IMR-90 (cell line): Measurements from ENCODE around the gene MPZL1. TPM values are rescaled to one million over a fixed set of nuclear protein-coding genes. Genes with fewer than 3 reads are reported as not detected.
A peak's percentile ranks its signal among the peaks of the same experiment; 100 is the strongest.

ENCODE experiments used
- ATAC-seq: fragments of 200-7000 bp; cut with Tn5 transposase; 2 replicates; pipeline ENCODE4 v1.9.1; 2020; ENCODE audit warnings: low read depth, mild to moderate bottlenecking, moderate library complexity
- BruUV-seq: library from RNA; stranded (reverse); fragments of 400-500 nt; replicated peaks from 2 replicates; lab custom pipeline; 2021; lab: Mats Ljungman, UMichigan
- CTCF ChIA-PET: fragments of 300-600 bp; formaldehyde crosslinking; extraction: SDS; loops from one replicate; lab custom pipeline; 2021; ENCODE audit warnings: antibody characterized with exemption; lab: Yijun Ruan, JAX
- POLR2A ChIA-PET: fragments of 300-600 bp; sonication (Branson Sonifier 250); formaldehyde crosslinking; loops from one replicate; lab custom pipeline; 2022; ENCODE audit warnings: antibody characterized with exemption; ENCODE audit not compliant: unreplicated experiment; lab: Charles Lee
- DNase-seq: peaks from one replicate; pipeline ENCODE4 v3.0.0; 2013
- H2AFZ ChIP-seq: replicated peaks from 2 replicates; pipeline ENCODE3; 2013; ENCODE audit warnings: low read length, mild to moderate bottlenecking; ENCODE audit not compliant: poor library complexity
- H2AK5ac ChIP-seq: 2 replicates; pipeline ENCODE4 v1.6.1; 2013; ENCODE audit warnings: low read depth, low read length, inconsistent platforms
- H2AK9ac ChIP-seq: replicated peaks from 2 replicates; pipeline ENCODE3; 2013; ENCODE audit warnings: mild to moderate bottlenecking, low read depth, low read length, moderate library complexity; ENCODE audit not compliant: poor library complexity
- H2BK120ac ChIP-seq: 2 replicates; pipeline ENCODE4 v1.6.1; 2013; ENCODE audit warnings: low read depth, low read length, inconsistent platforms
- H2BK15ac ChIP-seq: 3 replicates; pipeline ENCODE4 v1.6.1; 2013; ENCODE audit warnings: low read depth, low read length, inconsistent platforms
- H2BK20ac ChIP-seq: 2 replicates; pipeline ENCODE4 v1.6.1; 2013; ENCODE audit warnings: low read depth, mild to moderate bottlenecking, inconsistent platforms, low read length, moderate library complexity
- H2BK5ac ChIP-seq: 2 replicates; pipeline ENCODE4 v1.6.1; 2013; ENCODE audit warnings: mild to moderate bottlenecking, low read depth, low read length, inconsistent platforms; ENCODE audit not compliant: poor library complexity, severe bottlenecking
- H3K14ac ChIP-seq: replicated peaks from 2 replicates; pipeline ENCODE4 v1.6.1; 2013; ENCODE audit warnings: low read depth, low read length, inconsistent platforms
- H3K18ac ChIP-seq: 2 replicates; pipeline ENCODE4 v1.6.1; 2013; ENCODE audit warnings: low read depth, low read length, control low read depth
- H3K23ac ChIP-seq: 2 replicates; pipeline ENCODE4 v1.6.1; 2013; ENCODE audit warnings: low read depth, low read length, inconsistent platforms
- H3K27ac ChIP-seq: 2 replicates; pipeline ENCODE4 v1.5.1; 2013; ENCODE audit warnings: mild to moderate bottlenecking, control low read depth, low read length; ENCODE audit not compliant: insufficient read depth
- H3K27me3 ChIP-seq: 2 replicates; pipeline ENCODE4 v1.6.1; 2013; ENCODE audit warnings: low read length; ENCODE audit not compliant: control insufficient read depth, insufficient read depth
- H3K36me3 ChIP-seq: 2 replicates; pipeline ENCODE4 v1.6.1; 2013; ENCODE audit warnings: low read length, mixed read lengths; ENCODE audit not compliant: control insufficient read depth, insufficient read depth
- H3K4ac ChIP-seq: 2 replicates; pipeline ENCODE4 v1.6.1; 2013; ENCODE audit warnings: low read depth, low read length, inconsistent platforms
- H3K4me1 ChIP-seq: 2 replicates; pipeline ENCODE4 v1.6.1; 2013; ENCODE audit warnings: low read length, mixed read lengths; ENCODE audit not compliant: control insufficient read depth, insufficient read depth
- H3K4me2 ChIP-seq: 2 replicates; pipeline ENCODE4 v1.6.1; 2013; ENCODE audit warnings: low read depth, mild to moderate bottlenecking, control low read depth, low read length, moderate library complexity
- H3K4me3 ChIP-seq: 2 replicates; pipeline ENCODE4 v1.5.1; 2013; ENCODE audit warnings: low read depth, mild to moderate bottlenecking, control low read depth, low read length, moderate library complexity; ENCODE audit not compliant: insufficient read depth
- H3K56ac ChIP-seq: 2 replicates; pipeline ENCODE4 v1.6.1; 2013; ENCODE audit warnings: low read length, inconsistent platforms; ENCODE audit not compliant: insufficient read depth; ENCODE audit errors: extremely low read depth
- H3K79me1 ChIP-seq, 2 experiments: 2 replicates each; pipeline ENCODE4 v1.6.1; 2013; ENCODE audit warnings: low read length in 2 of 2, inconsistent platforms in 1 of 2, low read depth in 1 of 2
- H3K9ac ChIP-seq: 2 replicates; pipeline ENCODE4 v1.6.1; 2013; ENCODE audit warnings: low read depth, low read length, control low read depth
- H3K9me1 ChIP-seq: 2 replicates; pipeline ENCODE4 v1.6.1; 2013; ENCODE audit warnings: low read length, inconsistent platforms; ENCODE audit not compliant: insufficient read depth
- H3K9me3 ChIP-seq: 2 replicates; pipeline ENCODE4 v1.6.1; 2013; ENCODE audit warnings: low read length; ENCODE audit not compliant: control insufficient read depth, insufficient read depth
- H4K20me1 ChIP-seq: 2 replicates; pipeline ENCODE4 v1.6.1; 2013; ENCODE audit warnings: low read length, inconsistent platforms; ENCODE audit not compliant: insufficient read depth
- H4K5ac ChIP-seq: 2 replicates; pipeline ENCODE4 v1.6.1; 2013; ENCODE audit warnings: mild to moderate bottlenecking, low read depth, low read length, control low read depth
- H4K8ac ChIP-seq, 2 experiments: 2 replicates each; pipeline ENCODE4 v1.6.1; 2013; ENCODE audit warnings: low read depth in 2 of 2, low read length in 2 of 2, control low read depth in 1 of 2, inconsistent platforms in 1 of 2
- H4K91ac ChIP-seq: 2 replicates; pipeline ENCODE4 v1.6.1; 2013; ENCODE audit warnings: low read depth, low read length, inconsistent platforms; ENCODE audit not compliant: insufficient read depth
- BHLHE40 ChIP-seq: fragments of 150-350 bp; IDR thresholded peaks from 2 replicates; pipeline ENCODE4 v1.6.1; 2016; ENCODE audit warnings: mild to moderate bottlenecking, low read depth, low read length
- CHD1 ChIP-seq: IDR thresholded peaks from 2 replicates; pipeline ENCODE4 v1.6.1; 2012; ENCODE audit warnings: low read depth, low read length, improper control_type of control experiment
- MAFK ChIP-seq: IDR thresholded peaks from 2 replicates; pipeline ENCODE4 v1.6.1; 2012; ENCODE audit warnings: low read depth, low read length, improper control_type of control experiment
- MAZ ChIP-seq: IDR thresholded peaks from 2 replicates; pipeline ENCODE4 v1.6.1; 2012; ENCODE audit warnings: low read depth, mild to moderate bottlenecking, low read length, improper control_type of control experiment, moderate library complexity, borderline replicate concordance
- MXI1 ChIP-seq: IDR thresholded peaks from 2 replicates; pipeline ENCODE4 v1.6.1; 2012; ENCODE audit warnings: low read depth, mild to moderate bottlenecking, low read length, moderate library complexity, borderline replicate concordance
- POLR2A ChIP-seq: IDR thresholded peaks from 2 replicates; pipeline ENCODE4 v1.6.1; 2012; ENCODE audit warnings: mild to moderate bottlenecking, low read depth, low read length
- RAD21 ChIP-seq: IDR thresholded peaks from 2 replicates; pipeline ENCODE4 v1.6.1; 2012; ENCODE audit warnings: low read length, improper control_type of control experiment
- RCOR1 ChIP-seq: IDR thresholded peaks from 2 replicates; pipeline ENCODE4 v1.6.1; 2012; ENCODE audit warnings: mild to moderate bottlenecking, low read length, improper control_type of control experiment; ENCODE audit not compliant: insufficient replicate concordance
- USF2 ChIP-seq: fragments of 150-350 bp; IDR thresholded peaks from 2 replicates; pipeline ENCODE4 v1.6.1; 2017; ENCODE audit warnings: mild to moderate bottlenecking, antibody characterized with exemption, low read length, low read depth
- WGBS, 2 experiments: methylation state at CpG; one replicate each; pipeline versions ENCODE4 v1.1.5 to v1.1.7; 2013; ENCODE audit warnings: missing lambda C conversion rate in 2 of 2; ENCODE audit not compliant: insufficient read length in 1 of 2; ENCODE audit errors: extremely low coverage in 2 of 2; 5-methylcytosine and 5-hydroxymethylcytosine counted together
- dilution Hi-C: fragments of 300-500 bp; cut with HindIII; formaldehyde crosslinking; loops from one replicate; pipeline ENCODE4 v1.14.3; 2018; ENCODE audit warnings: low sequenced_read_pairs; ENCODE audit not compliant: unreplicated experiment
- in situ Hi-C: fragments of 300-500 bp; cut with MboI; formaldehyde crosslinking; loops from 3 replicates; pipeline ENCODE4 v1.14.3; 2019; ENCODE audit warnings: low sequenced_read_pairs, inconsistent platforms, mixed read lengths
- intact Hi-C: fragments of 100-400 bp; cut with micrococcal nuclease; formaldehyde crosslinking; loops from 2 replicates; pipeline ENCODE4 v1.10.0; 2022
- polyA plus RNA-seq, 3 experiments: library from polyadenylated mRNA; depleted of rRNA; stranded (reverse); fragments of >200 nt; gene quantifications; 2 replicates each; pipeline ENCODE4 v1.2.3, GENCODE V29; 2012; ENCODE audit warnings: low replicate concordance in 1 of 3
- total RNA-seq: library from RNA; depleted of rRNA; stranded (reverse); fragments of >200 nt; gene quantifications from 2 replicates; pipeline ENCODE4 v1.2.3, GENCODE V29; 2012

MPZL1 gene
- total and polyA plus RNA-seq, 2 of the 4 experiments (the other 2 are of a cell fraction) = 55.3 to 87.3 TPM

GRCh38 chr1:167808104-167808503 lies 86.3 kb downstream of the MPZL1 start:
- intact Hi-C loops = loop anchor here (10.0 kb wide), 2 partner anchors 203 to 583 kb away; partner anchors contain the start of gene POU2F1

More at GRCh38 chr1:167808104-167808503, 86.3 kb downstream of the MPZL1 start:
- no TSS peak for BruUV-seq
- Histone ChIP-seq H4K8ac (no peak overlapping the region), H3K4ac (peak overlapping the region; percentile 57; the same call in 1 of the 2 replicates), H3K4me2 (no peak overlapping the region), H2BK15ac (peak overlapping the region; percentile 59; the same call in 1 of the 3 replicates), H3K4me3 (no peak overlapping the region), H2AK9ac (no peak overlapping the region), H2BK120ac (peak overlapping the region; percentile 23; the same call in 1 of the 2 replicates), H2AFZ (no peak overlapping the region), H3K4me1 (peaks cover 8% of the 10 kb centered on the region), H3K9me3 (no peaks in the 10 kb centered on the region), H3K18ac (peak overlapping the region; percentile 57; the same call in 1 of the 2 replicates), H2AK5ac (peak overlapping the region; percentile 74; the same call in 1 of the 2 replicates), H2BK20ac (no peak overlapping the region), H3K27ac (no peak overlapping the region), H3K79me1 (0 out of 4 replicates have a peak, but pooled peaks cover 0 to 5% of the 10 kb centered on the region in 2 experiments), H3K36me3 (no peaks in the 10 kb centered on the region), H2BK5ac (no peak overlapping the region), H3K27me3 (no peaks in the 10 kb centered on the region), H3K9ac (no peak overlapping the region), H3K56ac (no peak overlapping the region), H4K5ac (no peak overlapping the region; the same call in 1 of the 2 replicates), H3K9me1 (peaks cover 12% of the 10 kb centered on the region), H4K91ac (no peak overlapping the region), H3K23ac (0 out of 2 replicates have a peak overlapping the region, but pooled peaks have one; percentile 39), H4K20me1 (no peaks in the 10 kb centered on the region), H3K14ac (no peak overlapping the region)
- ATAC-seq = peak; percentile 46
- ChIA-PET CTCF (no interaction called here), POLR2A (no interaction called here)
- WGBS, 2 experiments = no CpG with 5 or more reads among the region's 3 CpGs
- TF ChIP-seq POLR2A (no peak), MXI1 (no peak), RAD21 (no peak), RCOR1 (no peak), MAFK (peak; percentile 65), USF2 (peak; percentile 11; the same call in 1 of the 2 replicates), BHLHE40 (peak; percentile 90), CHD1 (no peak), MAZ (no peak)
- peak; percentile 92 for DNase-seq
- dilution Hi-C loops (no loop called here), in situ Hi-C loops (no loop called here)
